Nucleus accumbens (tissue), 56 donors: ENCODE data around the gene CENPU.
"Not testable (repeated sequence)": the region's sequence is repeated elsewhere in the genome, so short reads cannot be mapped to it uniquely, and the experiment has no call there.

Experiments
- DNase-seq, 56 donors: peaks; one replicate each; lab custom pipeline; 2025; lab: John Stamatoyannopoulos, UW

Gene CENPU

DNA sequence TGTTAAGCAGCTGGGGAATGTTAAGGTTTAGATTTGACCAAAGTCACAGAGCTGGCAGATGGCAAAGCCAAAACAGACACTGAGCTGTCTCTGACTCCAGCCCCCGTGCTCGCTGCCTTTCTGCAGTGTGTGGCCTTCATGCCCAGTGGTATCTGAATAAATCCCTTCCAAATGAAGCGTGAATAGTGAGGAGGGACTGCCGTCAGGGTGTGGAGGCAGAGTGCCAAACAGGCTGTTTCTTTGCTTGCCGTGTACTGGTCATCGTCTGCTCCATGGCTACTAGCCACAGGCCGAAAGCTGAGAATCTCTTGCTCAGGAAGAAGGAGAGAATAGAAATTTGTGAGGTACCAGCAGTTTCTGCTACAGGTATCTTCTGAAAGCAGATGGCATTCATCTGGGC, 64.6 kb downstream of the CENPU start:
- DNase-seq, result peak in 5 of 56 donors; percentile 2 to 28 (median 13)

DNA sequence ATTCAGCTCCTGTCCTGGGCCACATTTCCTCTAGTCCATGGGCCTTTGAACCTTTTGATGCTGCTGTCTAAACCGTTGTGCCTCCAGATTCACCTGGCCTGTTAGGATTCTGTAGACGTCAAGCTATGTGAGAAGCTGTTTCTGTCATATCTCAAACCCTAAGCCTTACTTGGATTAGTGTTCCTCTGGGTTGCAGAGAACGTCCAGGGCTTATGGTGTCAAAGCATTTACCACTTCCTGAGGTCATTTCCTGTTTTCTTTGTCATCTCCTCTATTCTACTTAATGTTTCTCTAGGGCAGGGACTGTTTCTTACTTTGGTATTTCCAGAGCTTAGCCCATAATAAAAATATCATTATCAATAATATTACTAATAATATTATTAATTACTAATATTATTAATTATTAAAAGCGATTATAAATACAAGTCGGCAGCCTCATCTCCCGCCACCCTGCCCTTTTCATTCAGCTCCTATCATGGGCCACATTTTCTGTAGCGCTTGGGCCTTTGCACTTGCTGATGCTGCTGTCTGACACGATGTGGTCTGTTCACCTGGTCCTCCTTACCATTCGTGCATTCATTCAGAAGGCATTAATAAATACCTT, 65.3 kb downstream of the CENPU start:
- DNase-seq, result no peak

DNA sequence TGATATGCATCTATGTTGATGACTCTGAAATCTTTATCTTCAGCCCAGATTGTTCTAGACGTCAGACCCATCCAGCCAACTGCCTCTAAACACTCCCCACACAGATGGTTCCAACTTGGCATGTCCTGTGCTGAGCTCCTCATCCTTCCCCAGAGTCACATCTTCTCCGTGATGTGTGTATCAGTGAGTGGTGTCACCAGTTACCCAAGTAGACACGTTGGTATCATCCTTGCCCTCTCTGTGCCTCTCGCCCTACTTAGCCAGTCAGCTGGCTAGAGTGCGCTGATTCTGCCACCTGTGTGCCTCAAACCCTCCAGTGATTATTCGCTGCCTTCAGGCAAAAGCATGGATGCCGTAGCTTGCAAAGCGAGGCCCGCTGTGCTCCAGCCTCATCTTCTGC, 65.8 kb downstream of the CENPU start:
- DNase-seq, result no peak

DNA sequence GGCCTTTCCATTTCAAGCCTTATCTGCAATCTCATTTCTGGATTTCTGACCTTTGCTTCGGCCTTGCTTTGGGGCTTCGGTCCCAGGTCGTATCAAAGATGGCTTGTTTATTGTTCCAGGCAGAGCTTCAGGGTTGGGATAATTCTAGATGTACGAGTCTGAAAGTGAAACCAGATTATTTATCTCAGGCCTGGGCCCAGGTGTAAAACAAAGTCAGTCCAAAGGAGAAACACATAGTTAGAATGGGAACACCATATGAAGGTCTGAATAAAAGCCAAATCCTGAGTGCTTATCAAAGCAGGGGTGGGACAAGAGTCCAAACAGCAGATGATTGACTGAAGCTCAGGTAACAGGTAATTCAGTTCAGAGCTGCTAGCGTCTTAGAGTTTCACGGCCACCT, 67.2 kb downstream of the CENPU start:
- no peak for DNase-seq

DNA sequence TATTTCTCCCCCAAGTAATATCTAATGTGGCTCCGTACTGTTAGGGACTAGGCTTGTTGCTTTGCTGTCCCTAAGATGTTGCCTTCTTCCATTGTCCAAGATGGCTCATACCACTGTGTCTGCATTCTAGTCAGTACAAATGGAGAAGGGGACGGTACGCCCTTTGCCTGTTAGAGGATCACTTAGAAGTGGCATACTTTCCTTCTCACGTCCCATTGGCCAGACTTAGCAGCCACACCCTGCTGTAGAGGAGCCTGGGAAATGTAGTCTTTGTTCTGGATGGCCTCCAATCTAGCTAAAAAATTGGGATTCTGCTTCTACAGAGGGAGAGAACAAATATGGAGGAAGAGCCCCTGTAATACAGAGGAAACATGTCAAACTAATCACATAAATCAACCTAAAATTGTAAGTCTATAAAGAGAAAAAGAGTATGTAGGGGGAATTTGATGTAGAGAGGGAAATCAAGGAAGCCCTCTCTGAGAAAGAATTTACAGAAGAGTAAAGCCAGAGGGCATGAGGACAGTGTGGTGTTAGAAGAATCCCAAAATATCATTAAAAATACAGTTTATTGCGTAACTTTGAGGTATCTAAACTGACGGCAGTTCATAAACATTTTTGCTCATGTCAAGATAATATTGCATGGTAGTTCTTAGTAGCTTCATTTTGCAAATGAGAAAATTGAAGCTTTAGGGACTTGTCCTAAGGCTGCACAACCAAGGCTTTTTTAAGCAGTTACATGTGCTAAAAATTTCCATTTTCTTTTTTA, 69.3 kb downstream of the CENPU start:
- DNase-seq, result no peak

DNA sequence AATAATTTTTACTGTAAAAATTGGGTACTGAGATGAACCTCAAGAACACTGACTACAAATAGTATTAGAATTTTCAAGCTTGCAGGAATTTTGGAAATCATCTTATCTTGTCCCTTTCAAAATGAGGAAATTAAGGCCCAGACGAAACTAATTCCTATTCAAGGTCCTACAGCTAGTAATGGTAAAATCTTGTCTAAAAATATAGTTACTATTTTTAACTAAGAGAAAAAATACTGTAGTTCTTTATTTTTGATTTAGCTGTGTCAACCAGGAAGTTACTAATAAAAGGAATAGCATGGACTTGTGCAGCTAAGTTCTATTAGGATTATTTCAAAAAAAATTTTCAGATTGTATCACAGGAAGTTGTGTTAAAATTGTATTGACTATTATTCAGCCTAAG, 71.7 kb downstream of the CENPU start:
- DNase-seq, result no peak

- no peak for DNase-seq
Observed at GRCh38 chr4:184660978-184661377, 72.9 kb downstream of the CENPU start.

- DNase-seq, result not testable (repeated sequence)
Observed at GRCh38 chr4:184657820-184658219, 76.1 kb downstream of the CENPU start.

DNA sequence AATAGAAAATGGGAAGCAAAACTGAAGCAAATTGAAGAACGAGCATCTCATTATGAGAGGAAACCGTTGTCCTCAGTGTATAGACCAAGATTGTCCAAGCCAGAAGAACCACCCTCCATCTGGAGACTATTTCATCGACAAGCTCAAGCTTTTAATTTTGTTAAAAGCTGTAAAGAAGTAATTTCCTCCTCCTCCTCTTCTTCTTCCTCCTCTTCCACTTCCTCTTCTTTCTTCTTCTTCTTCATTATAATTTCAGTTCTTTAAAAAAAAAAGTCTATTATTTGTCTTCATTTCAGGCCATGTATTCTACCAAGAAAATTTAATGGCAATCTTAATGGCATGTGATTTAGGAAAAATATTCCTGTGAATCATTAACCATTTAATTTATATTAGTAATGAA, 76.8 kb downstream of the CENPU start:
- DNase-seq, result no peak

GRCh38 chr4:184655889-184656869, 77.7 kb downstream of the CENPU start:
- DNase-seq, result no peak

GRCh38 chr4:184653650-184654049, 80.2 kb downstream of the CENPU start:
- DNase-seq, result no peak

- not testable (repeated sequence) for DNase-seq
Observed at GRCh38 chr4:184652681-184653080, 81.2 kb downstream of the CENPU start.

- DNase-seq, result no peak
Observed at GRCh38 chr4:184651899-184652298, 82.0 kb downstream of the CENPU start.

- DNase-seq, result peak in 12 of 56 donors; percentile 26 to 70 (median 49)
Observed at GRCh38 chr4:184649971-184650855, 83.7 kb downstream of the CENPU start.

DNA sequence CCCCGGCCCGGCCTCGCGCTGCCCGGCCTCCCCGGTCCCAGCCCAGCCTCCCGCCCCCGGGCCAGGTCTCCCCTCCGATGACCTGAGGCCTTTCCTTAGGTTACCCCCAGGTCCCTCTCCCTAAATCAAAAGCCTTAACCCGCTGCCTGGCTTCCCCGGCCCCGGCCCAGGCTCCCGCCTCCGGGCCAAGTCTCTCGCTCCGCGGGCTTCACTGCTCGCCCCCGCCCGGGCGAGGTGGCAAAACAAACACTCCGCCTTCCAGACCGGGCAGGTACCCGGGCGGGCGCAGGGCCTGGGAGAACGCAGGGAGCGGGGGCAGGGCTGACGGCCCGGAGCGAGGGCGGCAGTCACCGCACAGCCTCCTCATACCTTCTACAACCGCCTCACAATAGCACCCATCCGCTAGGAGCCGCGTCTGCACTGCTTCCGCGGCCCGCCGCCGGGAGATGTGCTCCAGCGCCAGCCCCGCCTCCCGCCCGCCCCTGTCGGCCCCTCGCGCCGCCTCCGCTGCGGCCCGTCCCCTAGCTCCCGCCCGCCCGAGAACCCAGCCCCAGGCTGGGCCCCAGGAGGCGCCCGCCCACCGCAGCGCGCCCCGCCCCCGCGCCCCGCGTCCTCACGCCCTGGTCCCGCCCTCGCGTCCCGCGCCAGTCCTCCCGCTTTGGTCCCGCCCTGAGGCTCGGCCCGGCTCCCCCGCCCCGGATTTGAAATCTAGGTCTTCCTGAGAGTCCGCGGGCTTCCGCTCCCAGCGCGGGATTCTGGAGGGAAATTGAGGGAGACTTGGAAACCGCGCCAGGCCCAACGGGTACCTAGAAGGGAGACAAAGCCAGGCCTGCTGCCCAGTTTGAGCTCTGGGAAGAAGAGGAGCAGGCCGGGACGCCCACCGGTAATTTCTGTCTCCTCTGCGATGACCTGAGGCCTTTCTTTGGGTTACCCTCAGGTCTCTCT, 84.6 kb downstream of the CENPU start, which contains the start of the genes CASP3 and PRIMPOL:
Gene CASP3 (minus strand): TSS at position 422 of the 945 bp plus-strand sequence. CDS start 10,994 bp downstream, outside the sequence.
Gene PRIMPOL (plus strand): TSS at position 713 of the 945 bp plus-strand sequence. CDS start 7,403 bp downstream, outside the sequence.
- peak; percentile 59 to 98 (median 95) for DNase-seq

GRCh38 chr4:184648313-184649025, 85.4 kb downstream of the CENPU start:
- DNase-seq, result peak in 51 of 56 donors; percentile 4 to 70 (median 51)

DNA sequence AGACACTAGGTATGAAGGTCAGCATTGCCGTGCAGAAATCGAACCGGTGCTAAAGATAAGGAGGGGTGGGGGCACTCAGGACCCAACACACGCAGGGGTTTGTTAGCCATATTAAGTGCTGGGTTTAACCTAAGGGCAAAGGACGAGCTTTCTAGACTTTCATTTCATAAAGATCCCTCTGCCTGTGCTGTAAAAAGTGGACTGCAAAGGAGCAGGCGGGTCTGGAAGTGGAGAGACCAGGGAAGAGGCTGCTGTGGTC, 85.9 kb downstream of the CENPU start:
- peak in 2 of 56 donors; percentile 11 to 32 for DNase-seq
